ENCODE measurements around the gene NCKAP5L.
"Not testable (repeated sequence)": the region's sequence is repeated elsewhere in the genome, so short reads cannot be mapped to it uniquely, and the experiment has no call there.

NCKAP5L gene

DNA sequence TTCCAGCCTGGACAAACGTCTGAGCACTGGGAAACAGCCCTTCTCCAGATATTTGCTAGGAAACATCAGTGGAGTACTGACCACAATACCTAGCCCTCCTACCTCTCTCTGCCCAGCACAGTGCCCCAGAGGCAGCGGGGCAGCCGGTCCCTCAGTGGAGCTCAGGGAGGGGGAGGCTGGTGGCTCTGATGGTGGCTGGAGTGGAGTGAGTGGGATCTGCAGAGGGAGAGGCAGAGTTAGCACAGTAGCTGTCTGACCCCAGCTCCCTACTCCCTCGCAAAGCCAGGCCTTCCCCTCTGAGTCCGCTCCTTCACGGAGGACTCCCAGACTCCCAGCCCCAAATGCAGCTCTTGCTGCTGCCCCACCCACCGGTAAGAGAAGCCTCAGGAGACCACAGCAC is 30.0 kb downstream of the NCKAP5L start:
- DNase-seq, result no peak

DNA sequence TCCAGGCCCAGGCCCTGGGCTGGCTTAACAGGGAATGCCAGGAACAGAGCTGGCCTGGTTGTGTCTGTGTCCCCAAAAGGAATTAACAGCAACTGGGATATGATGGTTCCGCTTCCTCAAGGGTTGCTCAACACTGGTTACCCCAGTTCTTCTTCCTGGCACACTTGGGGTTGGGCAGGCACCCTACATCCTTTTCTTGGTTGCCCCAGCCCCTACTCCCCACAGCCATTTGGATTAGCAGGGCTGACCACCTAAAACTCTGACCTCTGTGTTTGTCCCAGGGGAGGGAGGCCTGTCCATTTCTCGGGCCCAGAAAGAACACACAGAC is 30.8 kb downstream of the NCKAP5L start:
- DNase-seq, result no peak

GRCh38 chr12:49796606-49797448 is 31.4 kb downstream of the NCKAP5L start:
- no peak for DNase-seq

DNA sequence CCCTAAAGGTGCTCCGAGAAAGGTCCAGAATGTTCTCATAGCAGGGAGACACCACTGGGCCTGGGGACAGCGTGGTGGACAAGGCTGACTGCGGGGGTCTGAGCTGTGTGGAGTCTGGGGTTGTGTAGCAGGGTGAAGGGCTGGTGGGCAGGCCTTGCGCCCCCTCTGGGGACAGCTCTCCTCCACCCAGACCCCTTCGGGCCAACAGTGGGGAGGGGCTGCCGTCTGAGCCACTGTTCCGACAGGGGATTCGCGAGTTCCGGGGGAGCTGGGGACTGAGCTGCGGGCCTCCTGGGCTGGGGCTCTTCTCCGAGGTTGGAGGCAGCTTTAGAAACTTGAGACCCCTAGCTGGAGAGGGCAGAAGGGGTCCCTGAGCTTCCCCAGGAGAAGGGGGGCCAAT is 32.1 kb downstream of the NCKAP5L start:
- DNase-seq, result no peak

DNA sequence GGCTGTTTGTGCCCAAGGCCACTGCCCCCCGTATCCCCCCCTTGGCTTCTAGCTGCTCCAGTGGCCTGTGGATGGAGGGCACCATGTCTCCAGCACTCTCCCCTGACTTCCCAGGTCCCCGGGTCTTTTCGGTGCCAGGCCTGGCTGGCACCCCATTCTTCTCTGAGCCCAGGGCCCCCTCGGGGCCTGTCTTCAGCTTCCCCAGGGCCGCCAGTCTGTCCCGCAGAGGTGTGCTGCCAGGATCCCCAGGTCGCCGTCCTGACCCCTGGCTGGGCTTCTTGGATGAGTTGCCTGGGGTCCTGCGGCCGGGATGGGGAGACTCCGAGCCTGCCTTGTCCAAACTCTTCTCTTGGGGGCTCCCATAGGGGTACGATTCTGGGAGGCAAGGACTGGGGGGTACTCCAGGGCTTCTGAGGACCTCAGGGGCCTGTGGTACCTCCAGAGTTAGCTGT is 32.5 kb downstream of the NCKAP5L start:
- DNase-seq, result no peak

GRCh38 chr12:49794811-49795653 is 33.2 kb downstream of the NCKAP5L start:
- DNase-seq, result no peak

- no peak for DNase-seq
These were observed 34.2 kb downstream of the NCKAP5L start for GRCh38 chr12:49794021-49794420.

- no peak for DNase-seq
These were observed 34.6 kb downstream of the NCKAP5L start for GRCh38 chr12:49793620-49794019.

GRCh38 chr12:49792976-49793580 is 35.1 kb downstream of the NCKAP5L start:
- DNase-seq, result no peak

GRCh38 chr12:49792181-49792970 is 35.8 kb downstream of the NCKAP5L start:
- no peak for DNase-seq

DNA sequence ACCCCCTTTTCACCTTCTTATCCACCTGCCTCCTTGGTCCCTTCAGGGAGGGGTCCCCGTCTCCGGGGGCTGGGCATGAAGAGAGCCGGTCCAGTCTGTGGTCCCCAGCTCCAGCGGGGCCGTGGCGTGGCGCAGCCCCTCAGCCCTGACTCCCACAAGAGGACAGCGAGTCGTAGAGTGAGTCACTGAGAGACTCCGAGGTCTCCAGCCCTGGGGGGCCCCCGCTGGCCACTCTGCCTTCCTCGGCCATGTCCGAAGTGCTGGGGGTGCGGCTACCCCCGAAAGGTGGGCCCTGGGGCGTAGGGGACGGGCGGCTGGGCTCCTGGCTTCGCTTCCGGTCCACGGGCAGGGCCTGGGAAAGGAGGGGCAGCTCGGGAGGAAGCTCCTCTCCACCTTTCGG is 36.5 kb downstream of the NCKAP5L start:
- no peak for DNase-seq

GRCh38 chr12:49790741-49791555 is 37.3 kb downstream of the NCKAP5L start:
- no peak for DNase-seq

DNA sequence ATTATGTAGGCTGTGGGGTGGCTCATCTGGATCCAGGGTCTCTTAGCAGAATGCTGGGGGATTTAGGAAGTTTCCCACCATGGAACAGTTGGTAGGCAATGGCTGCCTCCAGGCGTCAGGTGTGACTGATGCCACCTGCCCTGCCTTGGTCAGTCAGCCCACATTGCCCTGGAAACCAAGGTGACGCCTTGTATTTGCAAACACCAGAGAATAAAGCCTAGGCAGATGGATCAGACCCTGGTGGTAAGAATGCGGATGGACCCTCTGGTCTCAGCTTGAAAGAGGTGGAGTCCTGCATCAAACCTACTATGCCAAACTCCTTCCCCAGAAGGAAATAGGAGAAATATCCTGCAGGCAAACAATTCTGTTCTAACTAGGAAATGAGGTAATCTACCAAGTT is 38.2 kb downstream of the NCKAP5L start:
- no peak for DNase-seq

DNA sequence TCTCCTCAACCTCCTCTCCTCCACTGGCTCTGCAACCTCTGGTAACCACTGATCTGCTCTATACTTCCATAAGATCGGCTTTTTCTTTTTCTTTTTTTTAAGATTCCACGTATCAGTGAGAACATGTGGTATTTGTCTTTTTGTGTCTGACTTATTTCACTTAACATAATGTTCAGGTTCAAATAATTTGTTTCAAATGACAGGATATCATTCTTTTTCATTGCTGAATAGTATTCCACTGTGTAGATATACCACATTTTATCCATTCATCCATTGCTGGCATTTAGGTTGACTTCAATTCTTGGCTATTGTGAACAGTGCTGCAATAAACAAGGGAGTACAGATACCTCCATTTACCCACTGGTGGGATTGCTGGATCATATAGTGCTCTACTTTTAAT is 40.5 kb downstream of the NCKAP5L start:
- no peak for DNase-seq

GRCh38 chr12:49784756-49785409 is 43.3 kb downstream of the NCKAP5L start:
- no peak for DNase-seq

DNA sequence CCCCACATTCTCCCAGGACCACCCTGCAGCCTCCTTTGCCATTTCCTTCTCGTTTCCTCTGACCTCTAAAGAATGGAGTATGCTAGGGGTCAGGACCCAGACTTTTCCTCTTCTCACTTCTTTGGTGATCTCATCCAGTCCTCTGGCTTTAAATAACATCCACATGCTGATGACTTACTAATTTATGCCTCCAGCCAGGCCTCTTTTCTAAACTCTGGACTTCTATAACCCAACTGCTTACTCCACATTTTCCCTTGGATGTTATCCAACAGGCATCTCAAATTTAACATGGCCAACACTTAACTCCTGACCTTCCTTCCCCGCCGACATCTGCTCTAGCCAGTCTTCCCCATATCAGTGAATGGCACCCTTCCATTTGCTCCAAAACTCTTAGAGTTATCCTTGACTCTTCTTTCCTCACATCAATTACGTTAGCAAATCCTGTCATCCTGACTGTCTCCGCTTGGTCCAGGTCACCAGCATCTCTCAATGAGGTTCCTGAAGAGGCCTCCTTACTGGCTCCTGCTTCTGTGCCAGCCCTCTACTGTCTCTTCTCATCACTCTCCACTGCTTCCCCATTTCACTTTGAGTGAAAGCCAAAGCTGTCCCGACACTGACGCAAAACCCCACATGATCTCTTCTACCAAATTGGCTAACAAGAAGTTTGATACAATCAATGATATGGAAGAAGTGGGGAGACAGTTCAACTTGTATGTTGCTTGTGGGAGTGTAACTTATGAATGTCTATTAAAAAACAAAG is 44.1 kb downstream of the NCKAP5L start:
- DNase-seq, result no peak

DNA sequence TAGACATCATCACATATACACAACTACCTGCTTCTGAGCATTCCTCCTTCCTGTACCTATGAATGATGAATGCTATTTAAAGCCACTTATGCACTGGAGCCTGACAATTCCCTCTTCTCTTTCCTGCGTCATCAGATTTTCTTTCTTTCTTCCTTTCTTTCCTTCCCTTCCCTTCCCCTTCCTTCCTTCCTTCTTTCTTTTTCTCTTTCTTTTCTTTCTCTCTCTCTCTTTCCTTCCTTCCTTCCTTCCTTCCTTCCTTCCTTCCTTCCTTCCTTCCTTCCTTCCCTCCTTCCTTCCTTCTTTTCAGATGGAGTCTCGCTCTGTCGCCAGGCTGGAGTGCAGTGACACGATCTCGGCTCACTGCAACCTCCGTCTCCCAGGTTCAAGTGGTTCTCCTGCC is 47.3 kb downstream of the NCKAP5L start:
- not testable (repeated sequence) for DNase-seq

DNA sequence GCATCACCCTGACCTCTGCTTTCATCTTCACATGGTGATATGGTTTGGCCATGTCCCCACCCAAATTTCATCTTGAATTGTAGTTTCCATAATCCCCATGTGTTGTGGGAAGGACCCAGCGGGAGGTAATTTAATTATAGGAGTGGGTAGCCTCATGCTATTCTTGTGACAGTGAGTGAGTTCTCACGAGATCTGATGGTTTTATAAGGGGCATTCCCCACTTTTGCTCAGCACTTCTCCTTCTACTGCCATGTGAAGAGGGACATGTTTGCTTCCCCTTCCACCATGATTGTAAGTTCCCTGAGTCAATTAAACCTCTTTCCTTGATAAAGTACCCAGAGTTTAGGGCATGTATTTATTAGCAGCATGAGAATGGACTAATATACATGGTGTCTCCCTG is 48.6 kb downstream of the NCKAP5L start:
- no peak for DNase-seq

DNA sequence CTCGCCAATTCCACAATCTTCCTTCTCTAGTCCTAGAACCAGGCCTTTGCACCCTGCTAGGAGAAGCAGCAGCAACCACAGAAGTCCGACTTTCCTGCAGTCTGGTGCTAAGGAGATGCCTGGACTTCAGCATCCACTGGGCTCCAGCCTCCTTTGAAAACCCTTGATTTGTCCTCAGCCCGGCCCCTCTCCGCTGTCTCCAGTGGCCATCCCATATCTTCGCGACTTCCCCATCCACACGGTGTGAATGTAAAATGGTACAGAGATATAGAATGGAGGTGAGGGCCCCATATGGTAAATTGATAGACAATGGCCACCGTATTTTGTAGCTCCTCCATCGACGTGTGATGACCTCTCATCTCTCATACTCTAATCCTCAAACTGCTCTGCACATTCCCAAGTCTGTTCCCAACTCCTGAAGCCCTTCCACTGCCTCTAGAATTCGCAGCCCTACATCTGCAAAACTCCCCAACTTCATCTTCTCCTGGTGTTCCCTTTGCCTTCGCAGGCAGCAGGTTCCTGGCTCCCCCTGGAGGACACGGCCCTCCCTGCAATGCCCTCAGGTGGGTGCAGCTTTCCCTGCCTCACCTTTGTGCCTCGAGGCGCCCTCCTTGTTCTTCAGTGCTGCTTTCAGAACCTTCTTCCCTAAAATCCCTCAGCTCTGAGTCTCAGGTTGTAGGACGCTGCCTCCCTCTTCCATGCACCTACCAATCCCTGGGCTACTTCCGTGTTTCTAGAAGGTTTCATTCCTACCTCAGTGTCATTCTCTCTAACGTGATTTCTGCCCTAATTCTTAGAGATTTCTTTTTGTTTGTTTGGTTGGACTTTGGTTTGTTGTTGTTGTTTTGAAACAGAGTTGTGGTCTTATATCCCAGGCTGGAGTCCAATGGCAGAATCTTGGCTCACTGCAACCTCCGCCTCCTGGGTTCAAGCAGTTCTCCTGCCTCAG is 50.1 kb downstream of the NCKAP5L start:
- DNase-seq, result no peak

Measured in KG1 (cell line).